ENCODE measurements around the gene DNMBP.
"Not testable (repeated sequence)": the region's sequence is repeated elsewhere in the genome, so short reads cannot be mapped to it uniquely, and the experiment has no call there.

The DNMBP gene

GRCh38 chr10:99870123-99870730, 139.5 kb downstream of the DNMBP start:
- no peak for TF ChIP-seq CTCF (conservative IDR thresholded peaks at IDR 0.05)
- TF ChIP-seq ZFX (IDR thresholded peaks at IDR 0.05) = no peak

GRCh38 chr10:99869581-99870122, 140.1 kb downstream of the DNMBP start:
- TF ChIP-seq CTCF (conservative IDR thresholded peaks at IDR 0.05) (no peak), ZFX (IDR thresholded peaks at IDR 0.05) (no peak)
- H3K27ac ChIP-seq = no peak overlapping the region

More at GRCh38 chr10:99870123-99870730, 139.5 kb downstream of the DNMBP start:
- H3K27ac ChIP-seq = no peak overlapping the region

- H3K27ac ChIP-seq = not testable (repeated sequence)
Measured at GRCh38 chr10:99867250-99867649, 142.5 kb downstream of the DNMBP start.

- not testable (repeated sequence) for H3K27ac ChIP-seq
Measured at GRCh38 chr10:99863535-99864240, 146.1 kb downstream of the DNMBP start.

GRCh38 chr10:99860466-99860865, 149.3 kb downstream of the DNMBP start:
- TF ChIP-seq ZFX (IDR thresholded peaks at IDR 0.05) (no peak), CTCF (conservative IDR thresholded peaks at IDR 0.05) (no peak)
- no peak overlapping the region for H3K27ac ChIP-seq

- TF ChIP-seq CTCF (conservative IDR thresholded peaks at IDR 0.05) (peak; percentile 19; the same call in 1 of the 2 replicates), ZFX (IDR thresholded peaks at IDR 0.05) (no peak)
- no peak overlapping the region for H3K27ac ChIP-seq
Measured at GRCh38 chr10:99859585-99859984, 150.2 kb downstream of the DNMBP start.

GRCh38 chr10:99858849-99859248, 150.9 kb downstream of the DNMBP start:
- no peak overlapping the region for H3K27ac ChIP-seq
- TF ChIP-seq ZFX (IDR thresholded peaks at IDR 0.05) (no peak), CTCF (conservative IDR thresholded peaks at IDR 0.05) (no peak)

GRCh38 chr10:99855479-99856071, 154.2 kb downstream of the DNMBP start:
- TF ChIP-seq CTCF (conservative IDR thresholded peaks at IDR 0.05) (no peak), ZFX (IDR thresholded peaks at IDR 0.05) (no peak)

More at GRCh38 chr10:99855479-99856071, 154.2 kb downstream of the DNMBP start:
- no peak overlapping the region for H3K27ac ChIP-seq
